ENCODE results near the gene MRPL24.
"Not testable (repeated sequence)": the region's sequence is repeated elsewhere in the genome, so short reads cannot be mapped to it uniquely, and the experiment has no call there.

The MRPL24 gene

GRCh38 chr1:156760092-156760795 lies 19.4 kb upstream of the MRPL24 start:
- DNase-seq (ENCODE audit: low read depth): no peak

DNA sequence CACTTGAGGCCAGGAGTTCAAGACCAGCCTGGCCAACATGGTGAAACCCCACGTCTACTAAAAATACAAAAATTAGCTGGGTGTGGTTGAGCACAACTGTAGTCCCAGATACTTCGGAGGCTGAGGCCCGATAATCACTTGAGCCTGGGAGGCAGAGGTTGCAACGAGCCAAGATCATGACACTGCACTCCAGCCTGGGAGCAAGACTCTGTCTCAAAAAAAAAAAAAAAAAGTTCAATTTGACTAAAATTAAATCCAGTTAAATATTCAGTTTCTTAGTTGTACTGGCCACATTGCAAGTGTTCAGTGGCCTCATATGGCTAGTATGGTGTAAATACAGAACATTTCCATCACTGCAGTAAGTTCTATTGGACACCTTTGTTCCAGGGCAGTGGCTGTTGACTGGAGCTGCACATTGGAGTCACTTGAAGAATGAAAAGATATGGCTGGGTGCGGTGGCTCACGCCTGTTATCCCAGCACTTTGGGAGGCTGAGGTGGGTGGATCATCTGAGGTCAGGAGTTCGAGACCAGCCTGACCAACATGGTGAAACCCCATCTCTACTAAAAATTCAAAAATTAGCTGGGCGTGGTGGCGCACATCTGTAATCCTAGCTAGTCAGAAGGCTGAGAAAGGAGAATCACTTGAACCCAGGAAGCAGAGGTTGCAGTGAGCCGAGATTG lies 16.8 kb upstream of the MRPL24 start:
- not testable (repeated sequence) for DNase-seq (ENCODE audit: low read depth)

DNA sequence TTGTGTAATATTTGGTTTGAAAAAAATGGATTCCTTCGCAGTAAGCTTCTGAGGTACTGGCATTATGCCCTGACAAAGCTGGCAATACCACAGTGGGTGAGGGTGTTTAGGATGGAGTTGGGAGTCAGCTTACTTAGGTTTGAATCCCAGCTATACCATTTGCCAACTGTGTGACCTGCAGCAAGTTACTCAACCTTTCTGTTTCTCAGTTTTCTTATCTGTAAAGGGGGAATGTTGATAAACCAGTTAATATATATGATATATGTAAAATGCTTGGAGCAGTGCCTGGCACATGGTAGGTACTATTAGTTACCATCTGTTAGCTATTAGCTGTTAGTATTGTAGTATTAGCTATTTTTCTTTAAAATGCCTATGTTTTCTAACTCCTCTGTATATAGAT lies 15.5 kb upstream of the MRPL24 start:
- no peak for DNase-seq (ENCODE audit: low read depth)

DNA sequence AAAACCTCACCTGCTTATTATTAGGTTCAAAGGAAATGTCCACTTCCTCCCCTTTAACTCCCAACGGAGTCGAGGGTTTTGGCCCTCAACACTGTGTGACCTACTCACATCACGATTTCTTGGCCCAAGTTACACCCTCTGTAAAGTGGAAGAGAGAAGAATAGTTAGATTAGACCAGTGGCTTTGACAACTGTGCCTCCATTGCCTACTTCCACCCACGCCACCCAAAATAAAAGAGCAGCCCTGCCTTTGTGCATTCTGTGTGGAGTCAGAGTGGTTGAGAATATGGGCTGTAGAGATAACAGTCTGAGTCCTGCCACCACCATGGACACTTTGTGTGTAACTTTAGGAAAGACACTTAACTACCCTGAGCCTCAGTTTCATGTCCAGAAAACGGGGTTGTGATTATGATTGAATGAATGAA lies 14.7 kb upstream of the MRPL24 start:
- no peak for DNase-seq (ENCODE audit: low read depth)

- DNase-seq (ENCODE audit: low read depth): no peak
Measured at GRCh38 chr1:156754219-156754618, 13.3 kb upstream of the MRPL24 start.

- no peak for DNase-seq (ENCODE audit: low read depth)
Measured at GRCh38 chr1:156752843-156753482, 12.1 kb upstream of the MRPL24 start.

GRCh38 chr1:156751757-156752481 lies 11.0 kb upstream of the MRPL24 start:
- peak; percentile 96 for DNase-seq (ENCODE audit: low read depth)

GRCh38 chr1:156751451-156751756 lies 10.5 kb upstream of the MRPL24 start, which contains the start of gene HDGF:
TSS of gene HDGF (minus strand) at chr1:156751675. CDS start at chr1:156751429, 246 bp downstream.
- DNase-seq (ENCODE audit: low read depth): no peak

DNA sequence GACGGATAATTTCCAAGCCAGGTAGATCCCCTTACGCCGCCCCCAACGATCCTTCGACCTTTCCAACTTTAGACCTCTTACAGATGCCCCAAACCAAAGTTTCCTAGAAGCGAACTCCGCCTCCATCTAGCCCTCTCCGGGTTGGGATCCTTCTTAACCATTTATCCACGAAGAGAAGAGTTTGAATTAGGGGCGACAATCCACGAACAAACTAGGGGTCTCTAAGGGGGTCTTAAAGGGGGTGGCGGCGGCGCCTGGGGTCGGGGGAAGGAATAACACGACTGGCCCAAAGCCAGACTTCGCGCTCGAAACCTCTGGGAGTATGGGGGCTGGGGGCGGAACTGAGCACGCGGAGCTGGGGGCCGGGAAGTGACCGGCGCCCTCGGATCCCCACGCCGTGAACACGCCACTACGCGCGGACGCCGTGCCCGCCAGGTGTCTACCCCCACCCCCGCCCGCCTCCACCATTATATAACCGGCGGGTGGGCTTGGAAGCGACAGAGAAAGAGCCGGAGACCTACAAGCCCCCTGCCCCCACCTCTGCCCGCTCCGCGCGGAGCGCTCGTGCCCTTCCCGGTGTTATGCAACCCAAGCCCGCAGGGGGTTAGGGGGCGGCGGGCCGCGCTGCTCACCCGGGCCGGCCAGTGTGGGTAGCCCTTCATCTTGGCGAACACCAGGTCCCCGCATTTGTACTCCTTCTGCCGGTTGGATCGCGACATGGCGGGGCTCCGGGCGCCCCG lies 10.0 kb upstream of the MRPL24 start:
- DNase-seq (ENCODE audit: low read depth): no peak

GRCh38 chr1:156750191-156750672 lies 9.3 kb upstream of the MRPL24 start:
- no peak for DNase-seq (ENCODE audit: low read depth)

DNA sequence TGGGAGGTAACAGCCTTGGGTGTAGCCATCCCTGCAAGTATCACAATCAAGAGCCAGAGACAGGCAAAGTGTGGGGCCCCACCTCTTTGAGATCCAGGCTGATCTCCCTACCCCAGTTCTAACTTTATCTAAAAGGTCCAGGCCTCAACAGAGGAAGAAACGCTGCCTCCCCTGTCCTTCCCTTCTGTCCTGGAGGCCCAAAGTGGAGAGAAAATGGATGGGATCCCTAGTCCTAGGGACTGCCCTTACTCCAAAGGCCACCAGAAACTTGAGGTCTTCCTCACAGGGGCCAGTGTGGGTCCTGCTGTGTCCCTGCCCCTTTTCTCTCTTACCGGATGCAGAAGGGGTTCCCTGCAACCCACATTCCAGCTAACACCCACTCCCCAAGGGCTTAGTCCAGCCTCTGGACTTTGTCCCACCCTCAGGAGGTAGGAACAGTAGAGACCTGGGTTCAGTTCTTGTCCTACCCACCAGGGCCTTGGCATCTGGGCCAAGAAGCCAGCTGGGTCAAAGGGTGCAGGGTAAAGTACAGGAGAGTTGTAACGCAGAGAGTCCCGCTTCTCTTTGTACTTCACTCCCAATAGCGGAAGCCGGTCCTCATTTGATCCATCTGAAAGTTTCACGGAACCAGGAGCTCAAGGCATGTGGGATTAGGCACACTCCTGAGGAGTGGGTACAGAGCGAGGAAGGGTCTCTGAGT lies 8.7 kb upstream of the MRPL24 start:
- no peak for DNase-seq (ENCODE audit: low read depth)

GRCh38 chr1:156748670-156749418 lies 8.0 kb upstream of the MRPL24 start:
- no peak for DNase-seq (ENCODE audit: low read depth)

GRCh38 chr1:156747742-156748669 lies 7.1 kb upstream of the MRPL24 start:
- DNase-seq (ENCODE audit: low read depth): no peak

DNA sequence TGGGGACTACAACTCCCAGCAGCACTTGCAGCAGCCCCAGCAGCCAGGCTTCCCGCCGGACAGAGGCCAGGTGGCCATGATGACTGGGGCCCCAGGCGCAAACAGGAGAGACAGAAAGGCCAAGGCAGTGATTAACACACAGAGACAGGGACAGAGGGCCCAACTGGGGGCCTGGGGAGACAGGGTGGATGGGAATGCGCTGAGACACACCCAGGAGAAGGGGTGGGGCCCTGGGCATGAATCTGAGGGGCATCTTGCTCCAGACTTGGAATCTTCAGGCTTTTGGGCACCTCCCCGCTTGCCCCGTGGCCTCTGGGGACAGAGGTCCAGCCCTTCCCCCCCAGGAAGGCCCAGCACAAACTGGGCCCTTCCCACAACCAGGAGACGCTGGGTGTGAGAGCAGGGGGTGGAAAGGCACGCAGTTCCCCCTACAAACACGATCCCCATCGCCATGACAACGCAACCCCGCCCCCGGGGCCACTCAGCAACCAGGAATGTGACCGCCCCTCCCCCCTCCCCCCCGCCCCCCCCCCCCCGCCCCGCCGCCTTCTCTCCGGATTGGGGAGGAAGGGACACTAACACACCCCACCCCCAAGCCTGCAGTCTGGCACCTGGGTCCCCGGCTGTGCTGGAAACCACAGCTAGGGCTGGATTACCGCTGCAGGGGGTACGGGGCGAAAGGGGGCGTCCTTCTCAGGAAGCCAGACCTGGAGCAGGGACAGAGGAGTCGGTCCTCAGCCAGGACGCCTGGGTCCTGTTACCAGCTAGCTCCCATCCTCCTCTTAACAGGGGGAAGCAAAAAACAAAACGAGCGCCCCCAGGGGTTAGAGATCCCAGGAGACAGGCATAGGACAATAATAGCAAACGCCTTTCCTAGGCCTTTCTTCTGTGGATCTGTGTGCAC lies 6.1 kb upstream of the MRPL24 start:
- DNase-seq (ENCODE audit: low read depth): no peak

- DNase-seq (ENCODE audit: low read depth): no peak
Measured at GRCh38 chr1:156746406-156746727, 5.5 kb upstream of the MRPL24 start.

- no peak for DNase-seq (ENCODE audit: low read depth)
Measured at GRCh38 chr1:156745881-156746280, 5.0 kb upstream of the MRPL24 start.

DNA sequence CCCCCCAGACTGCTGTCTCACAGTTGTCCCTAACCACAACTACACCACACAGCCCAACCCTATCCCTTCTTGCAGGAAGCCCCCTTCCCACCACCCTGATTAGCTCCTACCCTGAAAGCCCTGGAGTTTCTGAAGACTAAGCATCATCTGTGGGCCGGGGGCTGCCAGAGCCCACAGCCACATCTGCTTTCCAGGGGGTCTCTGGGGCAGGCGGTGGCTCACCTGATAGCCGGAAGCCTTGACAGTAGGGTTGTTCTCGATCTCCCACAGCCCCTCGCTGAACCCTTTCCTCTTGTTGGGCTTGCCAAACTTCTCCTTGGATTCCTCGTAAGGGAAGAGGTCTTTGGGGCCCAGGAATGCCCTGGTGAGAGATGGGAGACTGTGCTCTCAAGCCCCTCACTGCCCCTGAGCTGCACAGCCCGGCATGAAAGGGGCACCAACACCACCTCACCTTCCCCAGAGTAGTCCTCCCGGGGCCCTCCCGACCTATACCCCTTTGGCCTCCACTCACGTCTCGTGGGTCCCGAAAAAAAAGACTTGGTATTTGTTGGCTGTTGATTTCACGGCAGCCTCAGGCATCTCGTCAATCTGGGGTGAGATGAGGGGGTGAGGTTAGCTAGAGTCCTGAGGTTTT lies 4.0 kb upstream of the MRPL24 start:
- DNase-seq (ENCODE audit: low read depth): no peak

DNA sequence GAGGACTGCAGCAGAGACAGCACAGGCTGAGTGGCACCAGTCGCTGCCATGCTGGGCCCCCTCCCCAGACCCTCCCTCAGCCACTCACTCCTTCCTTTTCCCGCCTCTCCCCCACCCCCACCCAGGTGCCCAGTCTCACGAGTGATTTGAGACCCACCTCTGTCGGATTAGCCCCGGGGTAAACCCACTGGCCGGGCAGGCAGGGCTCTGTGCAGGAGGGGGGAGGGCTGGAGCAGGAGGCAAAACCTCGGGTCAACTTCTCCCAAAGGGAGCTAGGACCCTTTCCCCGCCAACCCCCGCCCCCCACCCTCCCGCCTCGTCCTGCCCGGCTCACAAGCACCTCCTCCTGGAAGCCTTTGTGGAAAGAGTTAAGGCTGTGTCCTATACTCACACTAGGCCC lies 3.5 kb upstream of the MRPL24 start:
- DNase-seq (ENCODE audit: low read depth): no peak

All from activated T-helper 1 cell treated with Interleukin-2 at 50 U/mL for 16 hours (primary cell).